GM18873 (cell line): ENCODE results near the gene NFKBIL1.
"Not testable (repeated sequence)": the region's sequence is repeated elsewhere in the genome, so short reads cannot be mapped to it uniquely, and the experiment has no call there.

Experiments
- ATAC-seq: cut with Tn5 transposase; IDR thresholded peaks from one replicate; pipeline ENCODE4 v1.9.1; 2021; ENCODE audit warnings: mild to moderate bottlenecking, moderate library complexity, moderate number of reproducible peaks; ENCODE audit not compliant: unreplicated experiment, low FRiP score

NFKBIL1 gene

DNA sequence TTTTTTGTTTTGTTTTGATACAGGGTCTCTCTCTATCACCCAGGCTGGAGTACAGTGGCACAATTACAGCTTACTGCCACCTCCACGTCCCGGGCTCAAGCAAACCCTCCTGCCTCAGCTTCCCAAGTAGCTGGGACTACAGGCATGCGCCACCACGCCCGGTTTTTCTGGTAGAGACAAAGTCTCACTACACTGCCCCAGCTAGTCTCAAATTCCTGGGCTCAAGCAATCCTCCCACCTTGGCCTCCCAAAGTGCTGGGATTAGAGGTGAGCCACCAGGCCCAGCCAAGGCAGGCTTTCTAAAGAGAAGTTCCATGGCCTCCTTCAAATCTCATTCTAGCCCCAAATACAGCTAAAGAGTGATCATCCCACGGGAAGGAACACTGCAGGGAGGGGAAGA is 13.4 kb upstream of the NFKBIL1 start:
- ATAC-seq, result no peak

- no peak for ATAC-seq
Observed at GRCh38 chr6:31534521-31535040, 12.8 kb upstream of the NFKBIL1 start.

GRCh38 chr6:31535538-31536324 is 11.7 kb upstream of the NFKBIL1 start:
- ATAC-seq, result no peak

DNA sequence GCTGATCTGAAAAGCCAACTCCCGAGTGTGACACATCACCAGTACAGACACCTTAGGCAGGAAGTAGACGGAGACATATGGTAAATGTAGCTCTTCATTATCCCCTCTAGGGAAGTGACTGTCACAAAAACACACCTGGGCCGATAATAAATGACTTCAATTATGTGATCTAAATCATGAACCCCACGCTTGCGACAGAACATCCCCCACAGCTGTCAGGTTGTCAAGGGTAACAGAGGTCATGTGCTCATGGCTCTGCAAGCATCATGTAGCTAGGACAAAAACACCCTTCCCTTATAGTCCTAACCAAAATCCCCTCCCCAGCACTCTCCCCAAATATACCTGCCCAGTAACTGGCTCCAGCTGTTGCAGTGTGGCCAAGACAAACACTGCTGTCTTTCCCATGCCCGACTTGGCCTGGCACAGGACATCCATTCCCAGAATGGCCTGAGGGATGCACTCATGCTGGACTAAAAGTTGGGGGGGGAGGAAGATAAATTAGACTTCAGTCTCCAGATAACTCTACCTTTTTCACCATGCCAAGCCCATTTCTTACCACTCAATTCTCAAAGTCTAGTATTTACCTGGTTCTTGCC is 8.5 kb upstream of the NFKBIL1 start:
- ATAC-seq, result no peak

DNA sequence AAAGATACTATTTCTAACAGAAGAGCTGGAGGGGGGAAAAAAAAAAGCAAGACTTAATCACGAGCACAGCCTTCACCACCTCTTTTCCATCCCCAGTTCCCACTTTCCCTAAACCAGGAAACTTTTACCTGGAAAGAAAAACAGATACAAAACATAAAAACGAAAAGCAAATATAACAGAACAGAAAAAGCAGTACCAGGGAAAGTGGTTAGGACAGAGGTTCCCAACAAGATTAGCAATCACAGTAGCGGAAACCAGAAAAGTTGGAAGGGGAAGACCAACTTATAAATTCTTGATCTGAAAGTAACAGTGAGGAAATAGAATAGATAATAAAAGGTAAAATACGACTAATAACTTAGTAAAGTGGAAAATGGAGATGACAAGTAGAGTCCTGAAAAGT is 6.8 kb upstream of the NFKBIL1 start:
- ATAC-seq, result no peak

GRCh38 chr6:31541059-31541657 is 6.2 kb upstream of the NFKBIL1 start:
- peak; percentile 5 for ATAC-seq

DNA sequence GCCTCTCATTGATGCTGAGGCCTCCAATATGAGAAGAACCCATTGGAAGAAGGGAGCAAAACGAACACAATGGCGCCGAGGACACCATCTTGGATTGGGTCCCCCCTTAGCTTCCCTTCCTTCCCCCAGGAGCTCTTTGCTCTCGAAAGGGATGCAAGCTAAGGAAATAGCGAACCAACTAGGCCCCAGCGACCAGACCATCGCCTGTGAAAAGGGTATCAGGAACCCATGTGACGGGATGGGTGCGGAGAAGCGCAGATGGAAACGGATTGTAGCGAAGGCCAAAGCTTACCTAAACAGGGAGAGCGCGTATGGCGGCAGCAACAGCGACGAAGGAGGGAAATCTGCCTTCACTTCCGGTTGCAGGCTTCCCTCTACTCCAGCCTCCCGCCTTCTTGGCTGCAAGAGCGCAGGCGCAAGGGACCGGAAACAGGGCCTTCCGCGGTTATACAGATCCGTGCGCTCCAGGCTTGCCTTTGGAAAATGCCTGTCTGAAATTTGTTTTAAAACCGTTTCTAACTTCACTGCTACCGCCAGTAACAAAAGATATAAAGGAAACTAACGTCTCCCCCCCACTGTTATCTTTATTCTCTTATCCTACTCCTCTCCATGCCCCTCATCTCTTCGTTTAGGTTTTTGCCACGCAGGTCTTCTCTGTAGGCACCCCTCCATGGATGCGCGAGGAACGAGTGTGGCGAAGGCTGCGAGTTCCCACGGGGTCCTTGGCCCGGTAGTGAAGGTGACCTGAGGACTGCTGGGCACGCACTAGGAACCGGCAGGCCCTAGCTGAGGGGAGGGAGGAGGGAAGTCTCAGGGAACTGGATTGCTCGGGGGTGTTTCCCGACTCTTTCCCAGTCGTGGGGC is 5.5 kb upstream of the NFKBIL1 start, which contains the start of gene DDX39B:
TSS of gene DDX39B (minus strand) at position 346 of the 864 bp plus-strand sequence. CDS start 1,471 bp downstream, outside the sequence.
- peak; percentile 57 for ATAC-seq

GRCh38 chr6:31543639-31544038 is 3.8 kb upstream of the NFKBIL1 start:
- ATAC-seq, result no peak

GRCh38 chr6:31544676-31545075 is 2.7 kb upstream of the NFKBIL1 start:
- no peak for ATAC-seq

- no peak for ATAC-seq
Observed at GRCh38 chr6:31545291-31545690, 2.1 kb upstream of the NFKBIL1 start.

DNA sequence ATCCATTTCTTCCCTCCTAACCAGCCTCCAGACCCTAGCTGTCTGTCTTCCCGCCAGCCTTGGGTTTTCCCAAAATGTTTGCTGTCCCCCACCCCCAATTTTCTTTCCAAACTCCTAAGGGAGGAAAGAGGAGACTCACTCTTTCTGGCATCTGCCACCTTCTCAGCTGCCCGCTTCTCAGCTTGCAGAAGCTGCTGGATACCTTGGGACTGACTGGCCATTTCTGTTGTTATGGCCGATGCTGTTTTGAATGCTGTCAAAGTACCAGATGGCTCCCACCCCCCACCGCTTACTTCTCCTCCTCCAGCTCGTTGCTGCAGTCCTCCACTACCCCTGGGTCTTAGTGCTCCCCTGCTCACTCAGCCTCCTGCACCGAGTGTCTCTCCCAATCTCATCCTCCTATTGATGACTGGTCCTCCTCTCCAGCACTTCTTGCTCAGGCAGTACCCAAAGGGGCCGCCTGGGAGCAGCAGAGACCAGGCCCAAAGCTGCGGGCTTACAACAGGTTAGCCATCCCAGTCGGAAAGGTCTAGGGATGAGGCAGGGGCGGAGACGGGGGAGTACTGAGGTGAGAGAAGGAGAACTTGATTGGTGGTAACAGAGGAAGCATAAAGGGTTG is 960 bp upstream of the NFKBIL1 start, which contains the start of gene ATP6V1G2:
TSS of gene ATP6V1G2 (minus strand) at position 270 of the 619 bp plus-strand sequence. CDS start at position 221, 49 bp downstream.
- no peak for ATAC-seq

GRCh38 chr6:31547727-31548543 is 527 bp downstream of the NFKBIL1 start:
- no peak for ATAC-seq

DNA sequence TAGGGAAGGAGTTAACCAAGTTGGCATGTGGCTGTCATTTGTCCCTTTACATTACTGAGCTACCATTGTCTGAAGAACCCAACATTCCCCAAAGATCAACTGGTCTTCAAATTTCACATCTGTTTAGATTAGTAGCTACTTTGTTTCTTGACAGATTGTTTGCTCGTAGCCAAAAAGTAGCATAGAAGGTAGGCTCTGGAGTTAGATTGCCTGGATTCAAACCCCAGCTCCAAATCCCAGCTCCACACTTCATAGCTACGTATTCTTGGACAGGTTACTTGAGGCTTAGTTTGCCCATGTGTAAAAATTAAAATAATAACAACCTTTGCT is 1.1 kb downstream of the NFKBIL1 start:
- no peak for ATAC-seq

DNA sequence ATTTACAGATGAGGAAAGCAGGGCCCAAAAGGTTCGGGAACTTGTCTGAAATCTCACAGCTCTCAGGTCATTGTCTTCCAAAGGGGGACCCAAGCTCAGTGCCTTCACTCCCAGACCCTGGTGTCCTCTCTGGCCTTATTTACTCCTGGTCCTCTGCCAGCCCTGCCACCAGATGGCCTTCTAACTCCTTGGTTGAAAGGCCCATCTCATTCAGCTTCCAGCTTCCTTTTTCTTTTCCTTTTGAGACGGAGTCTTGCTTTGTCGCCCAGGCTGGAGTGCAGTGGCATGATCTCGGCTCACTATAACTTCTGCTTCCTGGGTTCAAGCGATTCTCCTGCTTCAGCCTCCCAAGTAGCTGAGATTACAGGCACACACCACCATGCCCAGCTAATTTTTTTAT is 4.0 kb downstream of the NFKBIL1 start:
- ATAC-seq, result not testable (repeated sequence)

GRCh38 chr6:31556307-31556706 is 8.9 kb downstream of the NFKBIL1 start:
- ATAC-seq, result no peak

DNA sequence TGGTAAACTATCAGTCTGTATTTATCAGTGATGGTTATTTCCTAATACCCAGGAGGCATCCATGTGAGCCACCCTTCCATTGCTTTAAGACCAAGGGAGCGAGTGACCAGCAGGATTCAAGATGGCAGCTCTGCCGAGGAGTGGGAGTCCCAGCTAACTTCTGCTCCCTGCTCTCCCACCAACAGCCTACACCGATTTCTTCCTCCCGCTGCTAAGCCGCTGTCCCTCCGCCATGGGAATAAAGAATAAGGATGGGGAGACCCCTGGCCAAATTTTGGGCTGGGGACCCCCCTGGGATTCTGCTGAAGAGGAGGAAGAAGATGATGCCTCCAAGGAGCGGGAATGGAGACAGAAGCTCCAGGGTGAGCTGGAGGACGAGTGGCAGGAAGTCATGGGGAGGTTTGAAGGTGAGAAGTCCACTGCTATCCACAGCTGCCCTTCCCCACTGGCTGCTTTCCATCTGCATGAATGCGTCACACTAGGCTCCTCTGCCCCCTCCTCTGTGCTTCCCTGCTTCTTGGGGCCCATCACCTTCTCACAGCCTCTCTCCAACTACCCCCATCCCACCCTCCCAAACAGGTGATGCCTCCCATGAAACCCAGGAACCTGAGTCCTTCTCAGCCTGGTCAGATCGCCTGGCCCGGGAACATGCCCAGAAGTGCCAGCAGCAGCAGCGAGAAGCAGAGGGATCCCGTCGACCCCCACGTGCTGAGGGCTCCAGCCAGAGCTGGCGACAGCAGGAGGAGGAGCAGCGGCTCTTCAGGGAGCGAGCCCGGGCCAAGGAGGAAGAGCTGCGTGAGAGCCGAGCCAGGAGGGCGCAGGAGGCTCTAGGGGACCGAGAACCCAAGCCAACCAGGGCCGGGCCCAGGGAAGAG is 10.3 kb downstream of the NFKBIL1 start:
- no peak for ATAC-seq

DNA sequence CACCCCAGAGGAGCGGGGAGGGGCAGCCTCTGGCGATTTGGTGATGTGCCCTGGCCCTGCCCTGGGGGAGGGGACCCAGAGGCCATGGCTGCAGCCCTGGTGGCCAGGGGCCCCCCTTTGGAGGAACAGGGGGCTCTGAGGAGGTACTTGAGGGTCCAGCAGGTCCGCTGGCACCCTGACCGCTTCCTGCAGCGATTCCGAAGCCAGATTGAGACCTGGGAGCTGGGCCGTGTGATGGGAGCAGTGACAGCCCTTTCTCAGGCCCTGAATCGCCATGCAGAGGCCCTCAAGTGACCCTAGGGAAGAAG is 10.9 kb downstream of the NFKBIL1 start:
- no peak for ATAC-seq
